ENCODE measurements around the gene ISM2.

DNA sequence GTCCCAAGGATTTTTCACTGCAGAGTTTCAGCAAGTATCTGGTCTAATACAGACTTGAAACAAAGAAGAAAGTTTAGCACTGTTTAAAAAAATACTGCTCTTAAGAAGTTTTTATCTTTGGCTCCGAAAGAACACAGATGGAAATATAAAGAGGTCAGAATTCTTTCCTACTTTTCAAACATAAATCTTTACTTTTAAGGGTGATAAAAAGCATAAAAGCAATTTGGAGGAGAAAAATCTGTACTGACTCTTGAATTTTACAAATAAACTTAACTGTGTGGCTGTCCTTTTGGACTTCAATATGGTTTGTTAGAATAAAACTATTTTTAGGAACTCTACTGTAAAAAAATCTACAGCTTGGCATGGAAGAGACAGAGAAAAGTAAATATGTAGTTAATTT lies 27.6 kb upstream of the ISM2 start:
- TF ChIP-seq POLR2AphosphoS5 (IDR thresholded peaks at IDR 0.05): no peak
- TF ChIP-seq, protein P1, sequence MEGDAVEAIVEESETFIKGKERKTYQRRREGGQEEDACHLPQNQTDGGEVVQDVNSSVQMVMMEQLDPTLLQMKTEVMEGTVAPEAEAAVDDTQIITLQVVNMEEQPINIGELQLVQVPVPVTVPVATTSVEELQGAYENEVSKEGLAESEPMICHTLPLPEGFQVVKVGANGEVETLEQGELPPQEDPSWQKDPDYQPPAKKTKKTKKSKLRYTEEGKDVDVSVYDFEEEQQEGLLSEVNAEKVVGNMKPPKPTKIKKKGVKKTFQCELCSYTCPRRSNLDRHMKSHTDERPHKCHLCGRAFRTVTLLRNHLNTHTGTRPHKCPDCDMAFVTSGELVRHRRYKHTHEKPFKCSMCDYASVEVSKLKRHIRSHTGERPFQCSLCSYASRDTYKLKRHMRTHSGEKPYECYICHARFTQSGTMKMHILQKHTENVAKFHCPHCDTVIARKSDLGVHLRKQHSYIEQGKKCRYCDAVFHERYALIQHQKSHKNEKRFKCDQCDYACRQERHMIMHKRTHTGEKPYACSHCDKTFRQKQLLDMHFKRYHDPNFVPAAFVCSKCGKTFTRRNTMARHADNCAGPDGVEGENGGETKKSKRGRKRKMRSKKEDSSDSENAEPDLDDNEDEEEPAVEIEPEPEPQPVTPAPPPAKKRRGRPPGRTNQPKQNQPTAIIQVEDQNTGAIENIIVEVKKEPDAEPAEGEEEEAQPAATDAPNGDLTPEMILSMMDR (IDR thresholded peaks at IDR 0.05): no peak

All from esophagus muscularis mucosa (tissue), 3 donors.